WERI-Rb-1 (cell line): ENCODE results near the gene UHRF1.

ENCODE experiments used
- DNase-seq: peaks from one replicate; pipeline ENCODE4 v3.0.0-alpha.2; 2020
- H3K27ac ChIP-seq: fragments of 250-450 bp; sonication (Bioruptor Pico); 2 replicates; pipeline ENCODE4 v1.5.1; 2020; ENCODE audit warnings: mild to moderate bottlenecking, moderate library complexity
- H3K27me3 ChIP-seq: fragments of 250-450 bp; sonication (Bioruptor Pico); 2 replicates; pipeline ENCODE4 v1.5.1; 2021; ENCODE audit warnings: mild to moderate bottlenecking, low read depth, moderate library complexity; ENCODE audit not compliant: insufficient read depth, severe bottlenecking
- H3K36me3 ChIP-seq: fragments of 250-450 bp; sonication (Bioruptor Pico); 2 replicates; pipeline ENCODE4 v1.5.1; 2020; ENCODE audit warnings: mild to moderate bottlenecking, moderate library complexity
- H3K4me3 ChIP-seq: 2 replicates; pipeline ENCODE4 v1.5.1; 2011; ENCODE audit warnings: low read depth, mild to moderate bottlenecking, control low read depth, low read length
- H3K9me3 ChIP-seq: fragments of 250-450 bp; sonication (Bioruptor Pico); 2 replicates; pipeline ENCODE4 v1.5.1; 2021; ENCODE audit warnings: mild to moderate bottlenecking, moderate library complexity; ENCODE audit not compliant: severe bottlenecking
- TF ChIP-seq, protein P1 (sequence below): IDR thresholded peaks from 2 replicates; pipeline ENCODE4 v1.5.1; 2011; ENCODE audit warnings: low read depth, mild to moderate bottlenecking, control low read depth, inconsistent platforms, low read length

The UHRF1 gene

DNA sequence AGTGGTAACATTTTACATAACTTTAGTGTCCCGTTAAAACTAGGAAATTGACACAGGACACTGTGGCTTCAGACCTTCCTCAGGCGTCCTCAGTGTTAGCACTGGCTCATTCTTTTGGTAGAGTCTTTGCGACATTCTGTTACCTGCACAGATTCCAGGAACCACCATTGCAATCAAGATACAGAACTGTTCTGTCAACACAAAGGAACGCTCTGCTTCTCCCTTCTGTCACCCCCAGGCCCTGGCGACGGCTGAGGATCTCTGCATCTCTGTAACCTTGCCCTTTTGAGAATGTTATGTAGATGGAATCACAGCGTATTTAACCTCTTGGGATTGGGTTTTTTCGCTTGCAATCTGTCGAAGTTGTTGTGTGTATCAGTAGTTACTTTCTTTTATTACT lies 82.2 kb downstream of the UHRF1 start:
- TF ChIP-seq, protein P1, sequence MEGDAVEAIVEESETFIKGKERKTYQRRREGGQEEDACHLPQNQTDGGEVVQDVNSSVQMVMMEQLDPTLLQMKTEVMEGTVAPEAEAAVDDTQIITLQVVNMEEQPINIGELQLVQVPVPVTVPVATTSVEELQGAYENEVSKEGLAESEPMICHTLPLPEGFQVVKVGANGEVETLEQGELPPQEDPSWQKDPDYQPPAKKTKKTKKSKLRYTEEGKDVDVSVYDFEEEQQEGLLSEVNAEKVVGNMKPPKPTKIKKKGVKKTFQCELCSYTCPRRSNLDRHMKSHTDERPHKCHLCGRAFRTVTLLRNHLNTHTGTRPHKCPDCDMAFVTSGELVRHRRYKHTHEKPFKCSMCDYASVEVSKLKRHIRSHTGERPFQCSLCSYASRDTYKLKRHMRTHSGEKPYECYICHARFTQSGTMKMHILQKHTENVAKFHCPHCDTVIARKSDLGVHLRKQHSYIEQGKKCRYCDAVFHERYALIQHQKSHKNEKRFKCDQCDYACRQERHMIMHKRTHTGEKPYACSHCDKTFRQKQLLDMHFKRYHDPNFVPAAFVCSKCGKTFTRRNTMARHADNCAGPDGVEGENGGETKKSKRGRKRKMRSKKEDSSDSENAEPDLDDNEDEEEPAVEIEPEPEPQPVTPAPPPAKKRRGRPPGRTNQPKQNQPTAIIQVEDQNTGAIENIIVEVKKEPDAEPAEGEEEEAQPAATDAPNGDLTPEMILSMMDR, result no peak
- Histone ChIP-seq H3K27me3 (no peaks in the 10 kb centered on the region), H3K9me3 (no peaks in the 10 kb centered on the region), H3K4me3 (no peak overlapping the region), H3K36me3 (peaks cover 12% of the 10 kb centered on the region; the same call in 1 of the 2 replicates), H3K27ac (no peak overlapping the region)
- DNase-seq, result no peak

DNA sequence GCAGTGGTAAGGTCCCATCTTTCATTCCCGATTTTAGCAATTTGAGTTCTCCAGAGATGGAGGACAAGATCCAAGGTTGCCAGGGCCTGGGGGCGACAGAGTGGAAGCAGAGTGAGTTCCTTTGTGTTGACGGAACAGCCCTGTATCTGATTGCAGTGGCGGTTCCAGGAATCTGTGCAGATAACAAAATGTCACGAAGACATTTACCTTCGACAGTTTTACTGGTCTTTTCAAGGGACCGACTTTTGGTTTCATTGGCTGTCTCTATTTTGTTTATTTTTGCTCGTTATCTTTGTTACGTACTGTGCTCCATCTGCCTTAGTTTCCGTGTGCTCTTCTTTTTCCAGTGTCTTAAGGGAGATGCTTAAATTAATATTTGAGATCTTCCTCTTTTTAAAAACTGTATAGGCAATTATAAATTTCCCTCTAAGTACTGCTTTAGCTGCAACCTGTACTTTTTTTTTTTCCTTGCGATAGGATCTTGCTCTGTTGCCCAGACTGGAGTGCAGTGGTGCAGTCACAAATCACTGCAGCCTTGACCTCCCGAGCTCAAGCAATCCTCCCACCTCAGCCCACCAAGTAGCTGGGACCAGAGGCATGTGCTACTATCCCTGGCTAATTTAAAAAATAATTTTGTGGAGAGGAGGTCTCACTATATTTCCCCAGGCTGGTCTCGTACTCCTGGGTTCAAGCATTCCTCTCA lies 82.8 kb downstream of the UHRF1 start:
- H3K4me3 ChIP-seq, result no peak overlapping the region
- no peaks in the 10 kb centered on the region for H3K27me3 ChIP-seq
- TF ChIP-seq, protein P1, result no peak
- no peak overlapping the region for H3K27ac ChIP-seq
- no peak for DNase-seq
- H3K9me3 ChIP-seq, result no peaks in the 10 kb centered on the region
- H3K36me3 ChIP-seq, result peaks cover 13% of the 10 kb centered on the region; the same call in 1 of the 2 replicates

DNA sequence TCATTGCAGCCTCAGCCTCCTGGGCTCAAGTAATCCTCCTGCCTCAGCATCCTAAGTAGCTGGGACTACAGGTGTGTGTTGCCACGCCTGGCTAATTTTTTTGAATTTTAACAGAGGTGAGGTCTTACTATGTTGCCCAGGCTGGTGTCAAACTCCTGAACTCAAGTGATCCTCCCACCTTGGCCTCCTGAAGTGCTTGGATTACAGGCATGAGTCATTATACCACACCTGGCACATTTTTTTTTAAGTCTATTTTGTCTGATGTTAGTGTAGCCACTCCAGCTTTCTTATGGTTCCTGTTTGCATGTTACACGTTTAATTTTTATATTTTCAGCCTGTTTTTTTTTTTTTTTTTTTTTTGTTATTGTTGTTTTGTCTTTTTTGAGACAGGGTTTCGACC lies 84.4 kb downstream of the UHRF1 start:
- Histone ChIP-seq H3K9me3 (no peaks in the 10 kb centered on the region), H3K27ac (no peak overlapping the region), H3K4me3 (no peak overlapping the region), H3K36me3 (peaks cover 26% of the 10 kb centered on the region), H3K27me3 (no peaks in the 10 kb centered on the region)
- DNase-seq, result no peak
- TF ChIP-seq, protein P1, result no peak

DNA sequence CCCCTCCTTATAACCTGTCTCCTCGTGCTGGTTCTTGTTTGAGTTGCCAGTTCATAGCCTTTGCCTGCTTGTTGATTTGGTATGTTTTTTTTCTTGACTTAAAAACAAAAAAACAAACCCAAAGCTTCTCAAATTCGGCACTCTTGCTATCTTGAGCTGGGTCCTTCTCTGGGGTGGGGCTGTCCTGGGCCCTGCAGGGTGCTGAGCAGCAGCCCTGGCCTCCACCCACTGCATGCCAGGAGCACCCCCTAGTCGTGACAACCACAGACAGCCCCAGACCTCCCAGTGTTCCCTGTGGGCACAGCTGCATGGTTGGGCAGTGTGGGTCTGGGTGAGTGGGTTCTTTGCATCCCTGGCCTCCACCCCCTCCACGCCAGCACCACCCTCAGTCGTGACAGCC lies 87.4 kb downstream of the UHRF1 start:
- Histone ChIP-seq H3K36me3 (peaks cover 26% of the 10 kb centered on the region), H3K4me3 (no peak overlapping the region), H3K27me3 (no peaks in the 10 kb centered on the region), H3K27ac (no peak overlapping the region), H3K9me3 (no peaks in the 10 kb centered on the region)
- TF ChIP-seq, protein P1, result no peak
- no peak for DNase-seq

DNA sequence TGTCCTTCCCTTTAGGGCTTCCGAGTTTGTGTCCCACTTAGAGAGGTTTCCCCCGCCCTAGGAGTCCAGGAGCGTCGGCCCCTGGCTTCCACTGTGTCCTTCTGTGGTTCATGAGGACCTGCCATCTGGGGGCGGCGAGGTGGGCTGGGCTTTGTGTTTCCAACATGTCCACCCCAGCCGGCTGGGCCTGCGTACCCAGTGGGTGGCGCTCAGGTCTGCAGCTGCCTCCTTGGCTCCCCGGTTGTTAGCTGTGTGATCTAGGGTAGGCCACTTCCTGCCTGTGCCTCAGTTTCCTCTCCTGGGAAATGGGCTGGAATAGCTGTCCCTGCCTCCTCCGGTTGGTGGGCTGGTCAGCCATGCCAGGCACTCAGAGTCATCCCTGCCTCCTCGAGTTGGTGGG lies 88.0 kb downstream of the UHRF1 start:
- no peaks in the 10 kb centered on the region for H3K27me3 ChIP-seq
- H3K4me3 ChIP-seq, result no peak overlapping the region
- TF ChIP-seq, protein P1, result no peak
- H3K36me3 ChIP-seq, result peaks cover 22% of the 10 kb centered on the region
- H3K27ac ChIP-seq, result no peak overlapping the region
- no peak for DNase-seq
- H3K9me3 ChIP-seq, result no peaks in the 10 kb centered on the region

DNA sequence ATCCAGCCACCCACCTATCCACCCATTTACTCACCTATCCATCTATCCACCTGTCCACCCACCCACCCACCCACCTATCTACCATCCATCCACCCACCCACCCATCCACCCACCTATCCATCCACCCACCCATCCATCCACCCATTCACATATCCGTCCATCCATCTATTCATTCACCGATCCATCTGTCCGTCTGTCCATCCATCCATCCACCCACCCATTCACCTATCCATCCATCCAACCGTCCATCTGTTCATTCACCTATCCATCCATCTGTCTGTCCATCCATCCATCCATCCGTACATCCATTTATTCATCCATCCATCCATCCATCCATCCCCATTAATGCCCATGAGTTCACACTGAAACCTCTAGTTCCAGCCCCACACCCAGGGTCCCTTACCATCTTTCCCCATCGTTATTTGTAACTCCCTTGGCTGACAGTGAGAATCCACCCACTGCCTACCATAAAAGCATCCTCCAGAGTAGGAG lies 90.9 kb downstream of the UHRF1 start:
- Histone ChIP-seq H3K4me3 (no peak overlapping the region), H3K27me3 (no peaks in the 10 kb centered on the region), H3K27ac (no peak overlapping the region), H3K9me3 (no peaks in the 10 kb centered on the region), H3K36me3 (peaks cover 22% of the 10 kb centered on the region)
- TF ChIP-seq, protein P1, result no peak
- no peak for DNase-seq
